GM23338 (cell line): ENCODE data around the gene FGF4. TPM values are rescaled to one million over a fixed set of nuclear protein-coding genes. Genes with fewer than 3 reads are reported as not detected.

Experiments
- ATAC-seq: fragments of 200-7000 bp; cut with Tn5 transposase; 3 replicates; pipeline ENCODE4 v1.9.1; 2020
- DNase-seq: peaks from one replicate; pipeline ENCODE4 v3.0.0-alpha.2; 2015; ENCODE audit warnings: low spot score
- H2AFZ ChIP-seq: fragments of 200-600 bp; sonication (generic); 2 replicates; pipeline ENCODE4 v1.8.0; 2016; ENCODE audit warnings: antibody characterized with exemption, mild to moderate bottlenecking, moderate library complexity
- H3F3A ChIP-seq: fragments of 200-600 bp; sonication (generic); replicated peaks from 2 replicates; pipeline ENCODE4 v1.8.0; 2017; ENCODE audit warnings: antibody characterized with exemption, mixed run types, low read depth
- H3K27ac ChIP-seq: fragments of 200-600 bp; sonication (generic); 2 replicates; pipeline ENCODE4 v1.6.1; 2016; ENCODE audit warnings: low read depth
- H3K27me3 ChIP-seq: fragments of 200-600 bp; sonication (generic); 2 replicates; pipeline ENCODE4 v1.8.0; 2016; ENCODE audit warnings: mild to moderate bottlenecking, mixed run types, moderate library complexity; ENCODE audit not compliant: insufficient read depth
- H3K36me3 ChIP-seq: fragments of 200-600 bp; sonication (generic); 2 replicates; pipeline ENCODE4 v1.8.0; 2016; ENCODE audit warnings: mild to moderate bottlenecking; ENCODE audit not compliant: insufficient read depth
- H3K4me1 ChIP-seq: fragments of 200-600 bp; sonication (generic); 2 replicates; pipeline ENCODE4 v1.8.0; 2016; ENCODE audit warnings: mild to moderate bottlenecking, moderate library complexity; ENCODE audit not compliant: insufficient read depth
- H3K4me2 ChIP-seq: fragments of 200-600 bp; sonication (generic); 2 replicates; pipeline ENCODE4 v1.7.1; 2017; ENCODE audit warnings: mixed run types
- H3K4me3 ChIP-seq: fragments of 200-600 bp; sonication (generic); 2 replicates; pipeline ENCODE4 v1.6.1; 2016; ENCODE audit warnings: mixed run types
- H3K79me2 ChIP-seq: fragments of 200-600 bp; sonication (generic); replicated peaks from 2 replicates; pipeline ENCODE4 v1.8.0; 2017; ENCODE audit warnings: mild to moderate bottlenecking; ENCODE audit not compliant: insufficient read depth
- H3K9me2 ChIP-seq: fragments of 200-600 bp; sonication (generic); 2 replicates; pipeline ENCODE4 v1.8.0; 2017; ENCODE audit not compliant: insufficient read depth
- H4K20me1 ChIP-seq: fragments of 200-600 bp; sonication (generic); replicated peaks from 2 replicates; pipeline ENCODE4 v1.8.0; 2017; ENCODE audit warnings: mild to moderate bottlenecking; ENCODE audit not compliant: insufficient read depth
- H3K27ac Mint-ChIP-seq: 2 replicates; pipeline ENCODE4 v1.8.0; 2020; ENCODE audit warnings: inconsistent platforms, mild to moderate bottlenecking, moderate library complexity, mixed read lengths
- H3K27me3 Mint-ChIP-seq: 3 replicates; pipeline ENCODE4 v1.8.0; 2022; ENCODE audit warnings: low read depth, mild to moderate bottlenecking, moderate library complexity, mixed read lengths, inconsistent platforms; ENCODE audit not compliant: insufficient read depth, poor library complexity
- H3K36me3 Mint-ChIP-seq: 3 replicates; pipeline ENCODE4 v1.8.0; 2021; ENCODE audit warnings: low read depth, mild to moderate bottlenecking, inconsistent platforms, moderate library complexity, mixed read lengths
- H3K4me1 Mint-ChIP-seq: 3 replicates; pipeline ENCODE4 v1.8.0; 2020; ENCODE audit warnings: mild to moderate bottlenecking, inconsistent platforms, mixed read lengths
- H3K4me3 Mint-ChIP-seq: 3 replicates; pipeline ENCODE4 v1.8.0; 2021; ENCODE audit warnings: moderate library complexity, mild to moderate bottlenecking, inconsistent platforms, mixed read lengths
- H3K9me3 Mint-ChIP-seq: 3 replicates; pipeline ENCODE4 v1.8.0; 2020; ENCODE audit warnings: moderate library complexity, mild to moderate bottlenecking, inconsistent platforms, mixed read lengths
- CREB1 ChIP-seq: fragments of 250-450 bp; sonication (Bioruptor Pico); IDR thresholded peaks from 2 replicates; pipeline ENCODE4 v1.5.0; 2020; ENCODE audit warnings: low read depth, mild to moderate bottlenecking, moderate library complexity
- ETS1 ChIP-seq: IDR thresholded peaks from 2 replicates; pipeline ENCODE4 v1.6.1; 2016; ENCODE audit warnings: antibody characterized with exemption
- EZH2 ChIP-seq: fragments of 200-600 bp; sonication (generic); IDR thresholded peaks from one replicate; pipeline ENCODE4 v1.8.0; 2017; ENCODE audit warnings: antibody characterized with exemption, mild to moderate bottlenecking, low read depth; ENCODE audit not compliant: unreplicated experiment
- EZH2phosphoT487 ChIP-seq: fragments of 200-600 bp; sonication (generic); IDR thresholded peaks from one replicate; pipeline ENCODE4 v1.8.1; 2018; ENCODE audit warnings: antibody characterized with exemption; ENCODE audit not compliant: unreplicated experiment
- JUNB ChIP-seq: IDR thresholded peaks from one replicate; pipeline ENCODE4 v1.6.1; 2016; ENCODE audit warnings: antibody characterized with exemption; ENCODE audit not compliant: unreplicated experiment
- NANOG ChIP-seq: IDR thresholded peaks from 2 replicates; pipeline ENCODE4 v1.6.1; 2016; ENCODE audit warnings: antibody characterized with exemption, borderline replicate concordance
- POLR2AphosphoS5 ChIP-seq: IDR thresholded peaks from 2 replicates; pipeline ENCODE4 v1.6.1; 2016; ENCODE audit warnings: antibody characterized with exemption, low read depth
- REST ChIP-seq: IDR thresholded peaks from one replicate; pipeline ENCODE4 v1.6.1; 2018; ENCODE audit warnings: antibody characterized with exemption; ENCODE audit not compliant: unreplicated experiment
- STAT1 ChIP-seq: IDR thresholded peaks from one replicate; pipeline ENCODE4 v1.6.1; 2016; ENCODE audit warnings: antibody characterized with exemption; ENCODE audit not compliant: unreplicated experiment
- ZNF331 ChIP-seq: fragments of 250-450 bp; sonication (Bioruptor Pico); IDR thresholded peaks from 2 replicates; pipeline ENCODE4 v1.5.0; 2020; ENCODE audit warnings: low read depth, mild to moderate bottlenecking, moderate library complexity
- ZNF462 ChIP-seq: fragments of 250-450 bp; sonication (Bioruptor Pico); IDR thresholded peaks from 2 replicates; pipeline ENCODE4 v1.5.0; 2020; ENCODE audit warnings: mild to moderate bottlenecking, moderate library complexity
- polyA plus RNA-seq: library from polyadenylated mRNA; unstranded; fragments of >200 nt; fragmentation: Nextera tagmentation; extraction: Ambion mirVana; gene quantifications from 2 replicates; pipeline ENCODE4 v1.2.1, GENCODE V29; 2016
- total RNA-seq: library from RNA; depleted of rRNA; stranded (reverse); fragments of >200 nt; shearing (Covaris generic); gene quantifications from 2 replicates; pipeline ENCODE4 v1.2.3, GENCODE V29; 2014

The FGF4 gene
- total and polyA plus RNA-seq, 2 experiments from 2014 or later = 4.8 to 13.1 TPM

GRCh38 chr11:69787457-69787856 lies 12.3 kb upstream of the FGF4 start:
- H3F3A ChIP-seq = no peaks in the 10 kb centered on the region
- no peaks in the 10 kb centered on the region for H3K9me2 ChIP-seq
- H2AFZ ChIP-seq = peak overlapping the region; percentile 72; the same call in 1 of the 2 replicates
- Mint-ChIP-seq H3K4me1 (peaks cover 3% of the 10 kb centered on the region), H3K36me3 (no peaks in the 10 kb centered on the region), H3K27me3 (peaks cover 4% of the 10 kb centered on the region), H3K9me3 (no peaks in the 10 kb centered on the region), H3K27ac (no peak overlapping the region), H3K4me3 (no peak overlapping the region)
- peak; percentile 90 for ATAC-seq
- no peak overlapping the region for H3K4me2 ChIP-seq
- H3K27ac ChIP-seq = no peak overlapping the region
- DNase-seq = no peak
- no peak for TF ChIP-seq REST
- no peak for TF ChIP-seq EZH2phosphoT487
- TF ChIP-seq JUNB = no peak
- TF ChIP-seq NANOG = no peak
- no peak for TF ChIP-seq ZNF462 (CRISPR knock-in tag)
- no peak for TF ChIP-seq ZNF331 (CRISPR knock-in tag)
- TF ChIP-seq ETS1 = no peak
- no peak for TF ChIP-seq EZH2
- no peak for TF ChIP-seq STAT1
- TF ChIP-seq POLR2AphosphoS5 = no peak
- TF ChIP-seq CREB1 (CRISPR knock-in tag) = no peak
- H3K79me2 ChIP-seq = no peaks in the 10 kb centered on the region
- H3K4me3 ChIP-seq = no peak overlapping the region
- H4K20me1 ChIP-seq = no peaks in the 10 kb centered on the region
- no peaks in the 10 kb centered on the region; the same call in 1 of the 2 replicates for H3K4me1 ChIP-seq
- no peaks in the 10 kb centered on the region for H3K27me3 ChIP-seq
- no peaks in the 10 kb centered on the region for H3K36me3 ChIP-seq
